AG09319 (cell line): ENCODE measurements around the gene CARNS1.

ENCODE experiments used
- DNase-seq: peaks from one replicate; pipeline ENCODE4 v3.0.0-alpha.2; 2010; ENCODE audit warnings: low read depth; ENCODE audit errors: extremely low read depth
- TF ChIP-seq, protein P1 (sequence below): IDR thresholded peaks from 2 replicates; pipeline ENCODE4 v1.5.1; 2011; ENCODE audit warnings: low read depth, mild to moderate bottlenecking, inconsistent platforms, low read length, moderate library complexity

The CARNS1 gene

DNA sequence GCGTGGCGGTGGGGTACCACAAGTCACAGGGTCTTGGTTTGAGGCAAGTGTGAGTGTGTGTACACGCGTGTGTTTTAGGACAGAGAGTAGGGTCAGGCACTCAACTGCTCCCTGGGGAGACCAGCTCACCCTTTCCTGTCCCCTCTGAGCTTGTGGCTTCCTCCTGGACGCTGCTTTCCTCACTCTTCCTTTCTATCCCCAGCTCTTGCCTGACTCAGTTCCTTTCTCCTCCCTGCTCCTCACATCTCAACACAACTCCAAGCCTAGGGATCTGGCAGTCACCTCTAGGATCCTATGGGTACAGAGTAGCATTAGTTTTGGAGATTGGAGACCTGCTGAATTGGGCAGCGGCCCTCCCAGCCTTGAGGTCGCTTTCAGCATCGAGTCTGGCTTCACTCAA, 46.2 kb upstream of the CARNS1 start:
- TF ChIP-seq, protein P1, sequence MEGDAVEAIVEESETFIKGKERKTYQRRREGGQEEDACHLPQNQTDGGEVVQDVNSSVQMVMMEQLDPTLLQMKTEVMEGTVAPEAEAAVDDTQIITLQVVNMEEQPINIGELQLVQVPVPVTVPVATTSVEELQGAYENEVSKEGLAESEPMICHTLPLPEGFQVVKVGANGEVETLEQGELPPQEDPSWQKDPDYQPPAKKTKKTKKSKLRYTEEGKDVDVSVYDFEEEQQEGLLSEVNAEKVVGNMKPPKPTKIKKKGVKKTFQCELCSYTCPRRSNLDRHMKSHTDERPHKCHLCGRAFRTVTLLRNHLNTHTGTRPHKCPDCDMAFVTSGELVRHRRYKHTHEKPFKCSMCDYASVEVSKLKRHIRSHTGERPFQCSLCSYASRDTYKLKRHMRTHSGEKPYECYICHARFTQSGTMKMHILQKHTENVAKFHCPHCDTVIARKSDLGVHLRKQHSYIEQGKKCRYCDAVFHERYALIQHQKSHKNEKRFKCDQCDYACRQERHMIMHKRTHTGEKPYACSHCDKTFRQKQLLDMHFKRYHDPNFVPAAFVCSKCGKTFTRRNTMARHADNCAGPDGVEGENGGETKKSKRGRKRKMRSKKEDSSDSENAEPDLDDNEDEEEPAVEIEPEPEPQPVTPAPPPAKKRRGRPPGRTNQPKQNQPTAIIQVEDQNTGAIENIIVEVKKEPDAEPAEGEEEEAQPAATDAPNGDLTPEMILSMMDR: no peak
- DNase-seq: no peak

DNA sequence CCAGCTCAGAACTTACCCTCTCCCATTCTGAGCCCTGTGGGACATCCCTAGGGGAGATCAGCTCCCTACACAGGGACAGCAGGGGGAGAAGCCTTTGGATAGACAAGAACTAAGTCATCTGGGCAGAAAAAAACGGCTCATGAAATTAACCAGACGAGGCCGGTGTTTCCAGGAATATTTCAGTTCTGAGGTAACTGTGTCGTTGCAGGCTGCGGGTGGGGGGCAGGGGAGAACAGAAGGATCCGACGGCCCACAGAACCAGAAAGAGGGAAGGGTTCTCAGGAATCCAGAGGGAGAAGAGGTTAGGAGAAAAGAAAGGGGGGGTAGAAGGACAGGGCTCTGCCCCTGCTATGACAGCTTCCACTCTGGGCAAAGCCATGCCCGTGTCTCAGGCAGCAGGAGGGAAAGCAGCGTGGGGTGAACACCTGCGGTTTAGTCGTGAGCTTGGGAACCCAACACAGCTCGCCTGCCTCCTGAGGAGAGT, 45.6 kb upstream of the CARNS1 start:
- DNase-seq: no peak
- TF ChIP-seq, protein P1: no peak

DNA sequence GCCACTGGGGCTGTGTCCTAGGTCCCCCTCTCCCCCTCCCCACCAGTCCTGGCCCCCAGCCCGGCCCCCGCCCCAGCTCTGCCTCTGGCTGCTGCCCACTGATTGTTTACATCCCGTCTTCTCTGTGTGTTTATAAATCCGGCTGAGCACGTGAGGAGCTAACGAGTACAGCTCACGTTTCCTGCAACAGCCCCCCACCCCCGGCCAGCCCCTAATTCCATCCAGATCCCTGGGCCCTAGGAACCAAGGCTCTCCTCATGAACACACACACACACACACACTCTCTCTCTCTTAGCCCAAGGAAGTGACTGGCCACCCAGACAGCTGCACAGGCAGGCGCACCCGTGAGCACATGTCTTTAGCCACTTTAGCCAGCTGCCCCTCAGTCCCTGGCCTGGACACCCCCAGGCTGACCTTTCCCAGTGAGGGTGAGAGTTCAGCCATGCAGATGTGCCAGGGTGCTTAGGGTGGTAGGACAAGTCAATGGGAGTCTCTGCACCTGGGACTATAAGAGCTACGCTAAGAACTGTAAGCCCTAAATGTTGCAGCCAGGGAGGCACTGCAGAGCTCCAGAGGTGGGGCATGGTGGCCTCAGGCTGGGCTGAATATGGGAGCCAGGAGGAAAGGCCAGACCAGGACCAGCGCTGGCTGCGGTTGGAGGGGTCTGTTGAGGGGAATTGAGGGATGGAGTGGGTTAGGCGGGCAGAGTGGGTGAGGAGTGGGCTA, 45.0 kb upstream of the CARNS1 start:
- DNase-seq: peak; percentile 77
- TF ChIP-seq, protein P1: no peak

DNA sequence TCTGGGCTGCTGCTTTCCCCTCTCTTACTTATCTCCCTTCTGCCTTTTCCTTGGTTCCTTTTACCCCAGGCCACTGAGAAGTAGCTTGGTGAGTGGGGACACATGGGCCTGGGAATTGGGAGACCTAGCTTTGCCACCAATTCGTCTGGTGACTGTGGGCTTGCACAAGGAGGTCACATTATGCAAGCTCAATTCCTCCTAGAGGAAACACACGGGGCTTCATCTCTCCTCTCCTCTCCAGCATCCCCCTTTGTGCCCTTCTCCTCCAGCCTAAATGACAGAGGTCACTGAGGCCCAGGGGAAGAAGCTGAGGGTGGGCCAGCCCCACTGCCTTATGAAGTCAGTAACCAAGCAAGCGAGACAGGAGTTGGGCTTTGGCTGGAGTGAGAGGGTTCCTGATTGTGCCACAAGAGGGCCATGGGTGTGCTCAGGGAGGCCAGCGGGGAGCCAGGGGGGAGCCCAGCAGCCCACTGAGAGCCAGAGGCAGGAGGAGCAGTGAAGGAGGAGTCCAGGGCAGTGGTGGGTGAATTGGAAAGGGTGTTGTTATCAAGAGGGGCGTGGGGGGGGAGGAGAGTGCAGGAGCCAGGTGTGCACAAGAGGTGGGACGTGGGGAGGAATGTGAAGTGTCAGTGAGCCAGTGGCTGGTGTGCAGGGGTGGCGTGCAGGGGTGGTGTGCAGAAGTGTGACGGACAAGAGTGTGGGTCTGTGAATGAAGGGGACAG, 44.1 kb upstream of the CARNS1 start:
- DNase-seq: no peak
- TF ChIP-seq, protein P1: peak; percentile 57

DNA sequence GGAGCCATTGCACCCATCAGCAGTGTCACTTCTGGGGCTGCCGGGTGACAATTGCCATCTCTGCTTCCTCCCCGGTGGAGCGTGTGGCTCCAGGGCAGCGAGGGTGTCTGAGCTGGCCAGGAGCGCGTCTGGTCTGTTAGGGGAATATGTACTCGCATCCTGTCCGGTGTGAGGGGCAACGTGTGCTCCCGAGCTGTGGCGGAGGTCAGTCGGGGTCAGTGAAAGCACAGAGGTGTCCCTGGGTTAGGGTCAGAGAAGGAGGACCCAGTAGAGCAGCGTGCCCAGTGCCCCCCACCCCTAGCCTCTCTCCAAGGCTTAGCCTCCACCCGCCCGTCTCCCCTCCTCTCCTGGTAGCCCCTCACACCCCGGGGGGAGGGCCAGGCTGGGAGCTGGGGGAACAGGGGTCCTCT, 43.6 kb upstream of the CARNS1 start:
- DNase-seq: no peak
- TF ChIP-seq, protein P1: no peak

DNA sequence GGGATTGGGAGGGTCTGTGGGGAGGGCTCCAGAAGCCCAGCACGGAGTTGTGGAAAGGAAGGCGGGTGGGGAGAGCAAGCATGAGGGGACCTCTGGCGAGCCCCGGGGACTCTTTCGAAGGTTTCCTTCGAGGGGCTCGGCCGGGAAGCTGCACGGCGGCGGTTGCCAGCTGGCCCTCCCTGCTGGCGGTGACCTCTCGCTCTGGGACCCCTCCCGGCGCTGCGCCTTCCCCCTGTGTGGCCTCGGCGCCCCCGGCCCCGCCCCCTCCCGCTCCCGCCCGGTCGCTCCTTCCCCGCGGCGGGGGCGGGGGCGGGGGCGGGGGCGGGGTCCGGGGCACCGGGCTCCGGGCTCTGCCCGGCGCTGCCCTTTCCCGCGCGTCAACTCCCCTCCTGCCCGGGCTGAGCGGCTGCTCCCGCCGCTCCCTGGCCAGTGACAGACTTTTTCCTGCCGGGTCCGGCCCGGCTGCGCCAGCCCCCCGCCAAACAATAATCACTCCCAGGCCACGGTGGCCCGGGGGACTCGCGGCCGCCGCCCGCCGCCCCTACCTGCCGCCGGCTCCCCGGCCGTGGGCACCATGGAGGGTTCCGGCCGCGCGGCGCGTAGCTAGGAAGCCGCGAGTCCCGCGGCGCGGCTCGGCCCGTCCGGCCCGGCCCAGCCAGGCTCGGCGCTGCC, 43.0 kb upstream of the CARNS1 start:
- no peak for DNase-seq
- TF ChIP-seq, protein P1: no peak

DNA sequence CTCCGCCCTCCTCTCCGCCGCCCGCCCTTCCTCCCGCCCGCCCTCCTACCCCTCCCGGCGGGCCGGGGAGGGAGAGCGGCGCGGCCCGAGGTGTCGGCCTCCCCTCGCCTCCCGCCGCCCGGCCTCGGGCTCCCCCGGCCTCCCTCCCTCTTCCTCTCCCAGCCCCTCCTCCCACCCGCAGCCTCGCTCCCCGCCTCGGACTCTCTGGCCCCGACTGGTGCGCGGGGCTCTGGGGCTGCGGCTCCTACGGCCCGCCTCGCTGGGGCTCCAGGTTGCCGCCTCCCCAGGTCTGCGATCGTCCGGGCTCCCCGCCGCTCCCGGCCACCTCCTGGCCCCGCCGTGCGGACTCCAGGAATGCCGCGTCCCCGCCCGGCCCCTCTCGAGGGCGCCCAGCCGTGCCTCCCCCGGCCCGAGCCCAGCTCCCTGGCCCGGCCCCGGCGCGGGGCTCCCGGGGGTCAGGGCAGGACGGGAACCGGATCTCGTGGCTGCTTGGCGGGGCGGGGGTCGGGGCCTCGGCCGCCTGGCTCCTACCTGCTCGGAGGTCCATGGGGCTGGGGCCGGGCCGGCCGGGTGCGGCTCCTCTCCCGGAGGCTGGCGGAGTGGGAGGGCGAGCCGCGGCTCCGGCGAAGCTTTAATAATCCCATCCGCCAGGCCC, 42.4 kb upstream of the CARNS1 start, which contains the start of gene CLCF1:
TSS of gene CLCF1 (minus strand) at position 606 of the 655 bp plus-strand sequence. CDS start at position 547, 59 bp downstream.
- TF ChIP-seq, protein P1: no peak
- no peak for DNase-seq
